Neural progenitor cell (in vitro differentiated cells): ENCODE data around the gene EID2B. TPM values are rescaled to one million over a fixed set of nuclear protein-coding genes. Genes with fewer than 3 reads are reported as not detected.

Experiments used
- DNase-seq: peaks from one replicate; pipeline ENCODE4 v3.0.0-alpha.2; 2016; ENCODE audit warnings: low spot score
- H2AFZ ChIP-seq: fragments of 200-600 bp; sonication (generic); replicated peaks from 2 replicates; pipeline ENCODE4 v1.6.1; 2016; ENCODE audit warnings: antibody characterized with exemption
- H3F3A ChIP-seq: fragments of 200-600 bp; sonication (generic); 2 replicates; pipeline ENCODE4 v1.6.1; 2016; ENCODE audit warnings: antibody characterized with exemption, low read depth
- H3K27ac ChIP-seq: fragments of 200-600 bp; sonication (generic); 2 replicates; pipeline ENCODE4 v1.5.1; 2016; ENCODE audit warnings: mild to moderate bottlenecking
- H3K27me3 ChIP-seq: fragments of 200-600 bp; sonication (generic); 2 replicates; pipeline ENCODE4 v1.6.1; 2016; ENCODE audit warnings: mild to moderate bottlenecking, moderate library complexity
- H3K36me3 ChIP-seq: fragments of 200-600 bp; sonication (generic); 2 replicates; pipeline ENCODE4 v1.5.1; 2016
- H3K4me1 ChIP-seq: fragments of 200-600 bp; sonication (generic); 2 replicates; pipeline ENCODE4 v1.6.1; 2016; ENCODE audit warnings: mixed run types
- H3K4me2 ChIP-seq: fragments of 200-600 bp; sonication (generic); 2 replicates; pipeline ENCODE4 v1.6.1; 2016
- H3K4me3 ChIP-seq: fragments of 200-600 bp; sonication (generic); 2 replicates; pipeline ENCODE4 v1.5.1; 2016
- H3K79me2 ChIP-seq: fragments of 200-600 bp; sonication (generic); 2 replicates; pipeline ENCODE4 v1.6.1; 2016; ENCODE audit warnings: low read depth
- H3K9ac ChIP-seq: fragments of 200-600 bp; sonication (generic); 2 replicates; pipeline ENCODE4 v1.6.1; 2016
- H3K9me3 ChIP-seq: fragments of 200-600 bp; sonication (generic); 2 replicates; pipeline ENCODE4 v1.5.1; 2016; ENCODE audit warnings: low read depth
- H4K20me1 ChIP-seq: fragments of 200-600 bp; sonication (generic); 2 replicates; pipeline ENCODE4 v1.6.1; 2016; ENCODE audit warnings: low read depth
- H3K27ac Mint-ChIP-seq: 3 replicates; pipeline ENCODE4 v1.8.0; 2021; ENCODE audit warnings: mixed read lengths
- H3K27me3 Mint-ChIP-seq: 2 replicates; pipeline ENCODE4 v1.8.0; 2022; ENCODE audit warnings: low read depth, mild to moderate bottlenecking, inconsistent platforms, moderate library complexity, mixed read lengths; ENCODE audit not compliant: insufficient read depth
- H3K36me3 Mint-ChIP-seq: 3 replicates; pipeline ENCODE4 v1.8.0; 2021; ENCODE audit warnings: mixed read lengths
- H3K4me1 Mint-ChIP-seq: 3 replicates; pipeline ENCODE4 v1.8.0; 2021; ENCODE audit warnings: mixed read lengths
- H3K4me3 Mint-ChIP-seq: 3 replicates; pipeline ENCODE4 v1.8.0; 2021; ENCODE audit warnings: mild to moderate bottlenecking, moderate library complexity, mixed read lengths
- H3K9me3 Mint-ChIP-seq: 3 replicates; pipeline ENCODE4 v1.8.0; 2020; ENCODE audit warnings: mixed read lengths
- CTCF ChIP-seq: fragments of 200-600 bp; sonication (generic); IDR thresholded peaks from 2 replicates; pipeline ENCODE4 v1.5.1; 2017; ENCODE audit warnings: antibody characterized with exemption, mild to moderate bottlenecking
- EZH2 ChIP-seq: fragments of 200-600 bp; sonication (generic); IDR thresholded peaks from 2 replicates; pipeline ENCODE4 v1.6.1; 2017; ENCODE audit warnings: antibody characterized with exemption, mild to moderate bottlenecking, moderate library complexity
- EZH2phosphoT487 ChIP-seq: fragments of 200-600 bp; sonication (generic); IDR thresholded peaks from 2 replicates; pipeline ENCODE4 v1.6.1; 2017; ENCODE audit warnings: antibody characterized with exemption
- total RNA-seq: library from RNA; depleted of rRNA; stranded (reverse); fragments of >200 nt; gene quantifications from 2 replicates; pipeline ENCODE4 v1.2.3, GENCODE V29; 2015; ENCODE audit warnings: low replicate concordance

EID2B gene
- total RNA-seq, 1 donor from 2014 or later: 11.1 TPM

DNA sequence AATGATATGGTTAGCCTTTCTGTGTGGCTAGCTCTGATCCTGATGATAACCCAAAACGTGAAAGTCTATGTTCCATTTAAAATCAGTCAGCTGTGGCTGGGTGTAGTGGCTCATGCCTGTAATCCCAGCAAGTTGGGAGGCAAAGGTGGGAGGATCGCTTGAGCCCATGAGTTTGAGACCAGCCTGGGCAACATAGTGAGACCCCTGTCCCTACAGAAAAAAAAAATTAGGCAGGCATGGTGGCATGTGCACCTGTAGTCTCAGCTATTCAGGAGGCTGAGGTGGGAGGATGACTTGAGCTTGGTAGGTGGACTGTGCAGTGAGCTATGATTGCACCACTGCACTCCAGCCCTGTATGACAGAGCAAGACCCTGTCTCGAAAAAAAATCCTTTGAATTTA, 1.1 kb upstream of the EID2B start:
- Histone ChIP-seq H3K4me2 (no peak overlapping the region), H3F3A (peaks cover 15% of the 10 kb centered on the region), H2AFZ (no peak overlapping the region), H4K20me1 (peaks cover 34% of the 10 kb centered on the region), H3K4me3 (no peak overlapping the region), H3K36me3 (no peaks in the 10 kb centered on the region), H3K79me2 (peaks cover 52% of the 10 kb centered on the region), H3K9me3 (no peaks in the 10 kb centered on the region), H3K27ac (no peak overlapping the region), H3K27me3 (no peaks in the 10 kb centered on the region), H3K9ac (no peak overlapping the region), H3K4me1 (peaks cover 26% of the 10 kb centered on the region)
- H3K27me3 Mint-ChIP-seq: peaks cover 2% of the 10 kb centered on the region
- H3K4me3 Mint-ChIP-seq: no peak overlapping the region
- TF ChIP-seq EZH2: no peak
- no peak for TF ChIP-seq CTCF
- no peak for TF ChIP-seq EZH2phosphoT487
- DNase-seq: no peak
- peaks cover 22% of the 10 kb centered on the region for H3K4me1 Mint-ChIP-seq
- peaks cover 8% of the 10 kb centered on the region for H3K36me3 Mint-ChIP-seq
- H3K9me3 Mint-ChIP-seq: no peaks in the 10 kb centered on the region
- no peak overlapping the region for H3K27ac Mint-ChIP-seq

- no peaks in the 10 kb centered on the region for H3K27me3 ChIP-seq
- Mint-ChIP-seq H3K9me3 (no peaks in the 10 kb centered on the region), H3K27ac (no peak overlapping the region), H3K36me3 (peaks cover 13% of the 10 kb centered on the region), H3K4me1 (peaks cover 16% of the 10 kb centered on the region), H3K4me3 (peak overlapping the region; percentile 97), H3K27me3 (peaks cover 3% of the 10 kb centered on the region)
- H3F3A ChIP-seq: peaks cover 15% of the 10 kb centered on the region
- no peaks in the 10 kb centered on the region for H3K36me3 ChIP-seq
- H4K20me1 ChIP-seq: peaks cover 26% of the 10 kb centered on the region
- no peak overlapping the region for H3K4me3 ChIP-seq
- H3K4me1 ChIP-seq: peaks cover 18% of the 10 kb centered on the region
- H3K4me2 ChIP-seq: no peak overlapping the region
- no peak for DNase-seq
- H3K9ac ChIP-seq: no peak overlapping the region
- H3K27ac ChIP-seq: no peak overlapping the region
- TF ChIP-seq EZH2: no peak
- TF ChIP-seq EZH2phosphoT487: no peak
- no peak for TF ChIP-seq CTCF
- H3K79me2 ChIP-seq: peaks cover 44% of the 10 kb centered on the region
- H3K9me3 ChIP-seq: no peaks in the 10 kb centered on the region
- H2AFZ ChIP-seq: no peak overlapping the region
These were observed 406 bp upstream of the EID2B start for GRCh38 chr19:39533003-39533512.

- Histone ChIP-seq H3K9me3 (no peaks in the 10 kb centered on the region), H3K4me2 (peak overlapping the region; percentile 98), H4K20me1 (peaks cover 19% of the 10 kb centered on the region), H2AFZ (peak overlapping the region; percentile 88), H3K36me3 (no peaks in the 10 kb centered on the region), H3K4me3 (peak overlapping the region; percentile 96), H3K9ac (peak overlapping the region; percentile 85), H3K4me1 (peaks cover 18% of the 10 kb centered on the region), H3K79me2 (peaks cover 40% of the 10 kb centered on the region), H3K27me3 (no peaks in the 10 kb centered on the region), H3F3A (peaks cover 15% of the 10 kb centered on the region), H3K27ac (no peak overlapping the region)
- DNase-seq: no peak
- peaks cover 11% of the 10 kb centered on the region for H3K36me3 Mint-ChIP-seq
- H3K4me1 Mint-ChIP-seq: peaks cover 11% of the 10 kb centered on the region
- peaks cover 3% of the 10 kb centered on the region for H3K27me3 Mint-ChIP-seq
- no peaks in the 10 kb centered on the region for H3K9me3 Mint-ChIP-seq
- peak overlapping the region; percentile 97 for H3K4me3 Mint-ChIP-seq
- peak overlapping the region; percentile 94 for H3K27ac Mint-ChIP-seq
- TF ChIP-seq EZH2phosphoT487: no peak
These were observed 819 bp downstream of the EID2B start for GRCh38 chr19:39531834-39532232.

DNA sequence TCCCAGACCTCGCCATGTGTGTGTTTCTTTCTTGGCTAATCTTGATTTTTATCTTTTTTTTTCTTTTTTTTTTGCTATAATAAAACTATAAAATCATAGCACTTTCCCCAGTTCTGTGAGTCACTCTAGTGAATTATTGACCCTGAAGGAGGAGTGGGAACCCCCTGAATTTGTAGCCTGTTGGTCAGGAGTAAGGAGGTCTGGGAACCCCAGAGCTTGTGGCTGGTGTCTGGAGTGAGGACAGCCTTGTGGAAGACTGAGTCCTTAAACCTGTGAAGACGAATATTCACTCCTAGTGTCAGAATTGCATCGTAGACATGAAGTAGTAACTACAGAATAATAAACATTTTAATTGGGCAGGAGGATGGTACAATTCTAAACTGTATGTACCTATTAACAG, 7.4 kb downstream of the EID2B start:
- Mint-ChIP-seq H3K27ac (no peak overlapping the region), H3K4me3 (no peak overlapping the region), H3K27me3 (peaks cover 3% of the 10 kb centered on the region), H3K36me3 (peaks cover 12% of the 10 kb centered on the region), H3K9me3 (no peaks in the 10 kb centered on the region), H3K4me1 (no peaks in the 10 kb centered on the region)
- no peak overlapping the region for H3K27ac ChIP-seq
- H4K20me1 ChIP-seq: peaks cover under 1% of the 10 kb centered on the region
- H2AFZ ChIP-seq: no peak overlapping the region
- no peak overlapping the region for H3K4me2 ChIP-seq
- H3K36me3 ChIP-seq: no peaks in the 10 kb centered on the region
- no peak overlapping the region for H3K9ac ChIP-seq
- H3K9me3 ChIP-seq: no peaks in the 10 kb centered on the region
- no peaks in the 10 kb centered on the region for H3K4me1 ChIP-seq
- H3K4me3 ChIP-seq: no peak overlapping the region
- no peak for TF ChIP-seq CTCF
- no peak for TF ChIP-seq EZH2
- no peak for TF ChIP-seq EZH2phosphoT487
- H3K79me2 ChIP-seq: peaks cover 20% of the 10 kb centered on the region
- no peaks in the 10 kb centered on the region for H3F3A ChIP-seq
- DNase-seq: no peak
- no peaks in the 10 kb centered on the region for H3K27me3 ChIP-seq
